Liver (tissue), 3 donors: ENCODE results near the gene COL23A1.

Experiments used
- FOXA1 ChIP-seq: IDR thresholded peaks from 2 replicates; pipeline ENCODE4 v1.6.1; 2016; ENCODE audit warnings: antibody characterized with exemption
- REST ChIP-seq: IDR thresholded peaks from 2 replicates; pipeline ENCODE4 v1.6.1; 2016; ENCODE audit warnings: antibody characterized with exemption, mild to moderate bottlenecking
- RXRA ChIP-seq, 2 donors: IDR thresholded peaks; 2 replicates each; pipeline ENCODE4 v1.6.1; 2017 to 2018; ENCODE audit warnings: antibody characterized with exemption in 2 of 2, mild to moderate bottlenecking in 1 of 2
- SP1 ChIP-seq: IDR thresholded peaks from 2 replicates; pipeline ENCODE4 v1.6.1; 2018; ENCODE audit warnings: antibody characterized with exemption, mild to moderate bottlenecking
- YY1 ChIP-seq: IDR thresholded peaks from 2 replicates; pipeline ENCODE4 v1.6.1; 2016; ENCODE audit warnings: antibody characterized with exemption, mild to moderate bottlenecking
- TF ChIP-seq, protein P1 (sequence below): fragments of 150-350 bp; IDR thresholded peaks from 2 replicates; pipeline ENCODE4 v1.5.1; 2017; ENCODE audit warnings: improper control_type of control experiment, low read depth, low read length; ENCODE audit not compliant: missing input control
- TF ChIP-seq, protein P2 (sequence below): IDR thresholded peaks from 2 replicates; pipeline ENCODE4 v1.6.1; 2016; ENCODE audit warnings: antibody characterized with exemption
- TF ChIP-seq, protein P3 (sequence below): IDR thresholded peaks from 2 replicates; pipeline ENCODE4 v1.6.1; 2016; ENCODE audit warnings: antibody characterized with exemption
- donor health status: healthy.
- donor health status: healthy.

DNA sequence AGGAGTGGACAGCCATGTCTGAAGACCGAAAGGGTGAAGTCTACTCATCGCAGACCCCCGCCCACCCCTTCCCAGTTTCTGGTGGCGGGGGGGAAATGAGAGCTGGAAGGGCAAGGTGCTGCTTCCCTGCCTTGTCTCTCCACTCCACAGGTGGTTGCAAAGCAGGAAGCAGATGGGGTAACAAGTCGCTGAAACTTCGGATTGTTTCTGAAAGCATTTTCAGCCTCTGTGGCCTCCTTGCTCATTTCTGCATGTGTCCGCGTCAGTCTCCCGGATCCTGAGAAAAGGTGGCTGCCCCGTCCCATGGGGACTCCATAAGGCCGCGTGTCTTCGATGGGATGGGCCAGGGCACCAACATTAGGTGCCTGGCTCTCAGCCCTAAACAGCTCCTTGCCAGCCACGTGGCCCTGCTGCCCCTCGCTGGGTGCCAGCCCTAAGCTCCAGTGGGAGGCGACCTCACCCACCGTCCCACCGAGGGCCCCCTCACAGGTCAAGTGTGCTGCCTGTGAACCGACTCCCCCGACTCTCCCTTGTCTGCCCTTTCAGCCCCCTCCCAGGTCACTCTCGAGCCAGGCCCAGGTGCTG is 358.6 kb downstream of the COL23A1 start:
- TF ChIP-seq, protein P1, sequence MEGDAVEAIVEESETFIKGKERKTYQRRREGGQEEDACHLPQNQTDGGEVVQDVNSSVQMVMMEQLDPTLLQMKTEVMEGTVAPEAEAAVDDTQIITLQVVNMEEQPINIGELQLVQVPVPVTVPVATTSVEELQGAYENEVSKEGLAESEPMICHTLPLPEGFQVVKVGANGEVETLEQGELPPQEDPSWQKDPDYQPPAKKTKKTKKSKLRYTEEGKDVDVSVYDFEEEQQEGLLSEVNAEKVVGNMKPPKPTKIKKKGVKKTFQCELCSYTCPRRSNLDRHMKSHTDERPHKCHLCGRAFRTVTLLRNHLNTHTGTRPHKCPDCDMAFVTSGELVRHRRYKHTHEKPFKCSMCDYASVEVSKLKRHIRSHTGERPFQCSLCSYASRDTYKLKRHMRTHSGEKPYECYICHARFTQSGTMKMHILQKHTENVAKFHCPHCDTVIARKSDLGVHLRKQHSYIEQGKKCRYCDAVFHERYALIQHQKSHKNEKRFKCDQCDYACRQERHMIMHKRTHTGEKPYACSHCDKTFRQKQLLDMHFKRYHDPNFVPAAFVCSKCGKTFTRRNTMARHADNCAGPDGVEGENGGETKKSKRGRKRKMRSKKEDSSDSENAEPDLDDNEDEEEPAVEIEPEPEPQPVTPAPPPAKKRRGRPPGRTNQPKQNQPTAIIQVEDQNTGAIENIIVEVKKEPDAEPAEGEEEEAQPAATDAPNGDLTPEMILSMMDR, result no peak
- TF ChIP-seq, protein P2, sequence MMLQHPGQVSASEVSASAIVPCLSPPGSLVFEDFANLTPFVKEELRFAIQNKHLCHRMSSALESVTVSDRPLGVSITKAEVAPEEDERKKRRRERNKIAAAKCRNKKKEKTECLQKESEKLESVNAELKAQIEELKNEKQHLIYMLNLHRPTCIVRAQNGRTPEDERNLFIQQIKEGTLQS, result no peak
- no peak for TF ChIP-seq FOXA1
- no peak for TF ChIP-seq RXRA (IDR thresholded peaks at IDR 0.05)
- TF ChIP-seq SP1, result no peak
- TF ChIP-seq YY1, result no peak
- no peak for TF ChIP-seq REST
- TF ChIP-seq, protein P3, sequence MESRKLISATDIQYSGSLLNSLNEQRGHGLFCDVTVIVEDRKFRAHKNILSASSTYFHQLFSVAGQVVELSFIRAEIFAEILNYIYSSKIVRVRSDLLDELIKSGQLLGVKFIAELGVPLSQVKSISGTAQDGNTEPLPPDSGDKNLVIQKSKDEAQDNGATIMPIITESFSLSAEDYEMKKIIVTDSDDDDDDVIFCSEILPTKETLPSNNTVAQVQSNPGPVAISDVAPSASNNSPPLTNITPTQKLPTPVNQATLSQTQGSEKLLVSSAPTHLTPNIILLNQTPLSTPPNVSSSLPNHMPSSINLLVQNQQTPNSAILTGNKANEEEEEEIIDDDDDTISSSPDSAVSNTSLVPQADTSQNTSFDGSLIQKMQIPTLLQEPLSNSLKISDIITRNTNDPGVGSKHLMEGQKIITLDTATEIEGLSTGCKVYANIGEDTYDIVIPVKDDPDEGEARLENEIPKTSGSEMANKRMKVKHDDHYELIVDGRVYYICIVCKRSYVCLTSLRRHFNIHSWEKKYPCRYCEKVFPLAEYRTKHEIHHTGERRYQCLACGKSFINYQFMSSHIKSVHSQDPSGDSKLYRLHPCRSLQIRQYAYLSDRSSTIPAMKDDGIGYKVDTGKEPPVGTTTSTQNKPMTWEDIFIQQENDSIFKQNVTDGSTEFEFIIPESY, result no peak
